ENCODE data around the gene LSP1. TPM values are rescaled to one million over a fixed set of nuclear protein-coding genes. Genes with fewer than 3 reads are reported as not detected.

The LSP1 gene
- total RNA-seq, 1 donor from 2014 or later: 41.9 TPM

DNA sequence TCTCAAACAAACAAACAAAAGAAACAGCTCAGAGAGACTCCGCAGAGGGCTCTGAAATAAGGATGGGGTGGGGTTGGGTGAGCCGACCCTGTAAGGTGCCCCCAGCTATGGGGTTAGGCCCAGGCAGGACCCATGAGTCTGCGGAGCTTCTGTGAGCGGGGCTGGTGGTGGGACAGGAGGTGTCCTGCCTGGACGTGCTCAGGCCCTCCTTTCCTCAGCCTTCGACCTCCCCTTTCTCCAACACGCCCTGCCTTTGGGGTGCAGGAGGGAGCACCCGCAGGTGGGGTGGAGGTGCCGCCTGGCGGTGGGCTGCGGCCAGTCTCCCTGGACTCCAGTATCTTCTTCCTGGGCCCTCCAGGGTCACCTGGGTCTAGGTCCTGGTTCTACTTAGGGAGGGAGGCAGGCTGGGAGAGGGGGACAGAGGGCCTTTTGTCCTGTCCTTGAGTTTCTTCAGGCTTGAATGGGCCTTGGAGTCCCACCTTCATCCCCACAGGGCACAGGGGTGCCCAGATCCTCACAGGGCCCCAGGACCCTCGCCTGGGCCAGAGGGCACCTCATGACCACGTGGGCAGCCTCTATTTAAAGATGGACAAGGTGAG, 26.6 kb downstream of the LSP1 start:
- Histone ChIP-seq H3K27ac (peak overlapping the region; percentile 87 to 91), H3K4me1 (peaks cover 7 to 47% of the 10 kb centered on the region in 2 donors), H3K9me3 (no peaks in the 10 kb centered on the region), H3K27me3 (no peaks in the 10 kb centered on the region), H3K4me3 (no peak overlapping the region), H3K36me3 (peaks cover 5 to 17% of the 10 kb centered on the region in 2 donors)
- TF ChIP-seq, protein P1, sequence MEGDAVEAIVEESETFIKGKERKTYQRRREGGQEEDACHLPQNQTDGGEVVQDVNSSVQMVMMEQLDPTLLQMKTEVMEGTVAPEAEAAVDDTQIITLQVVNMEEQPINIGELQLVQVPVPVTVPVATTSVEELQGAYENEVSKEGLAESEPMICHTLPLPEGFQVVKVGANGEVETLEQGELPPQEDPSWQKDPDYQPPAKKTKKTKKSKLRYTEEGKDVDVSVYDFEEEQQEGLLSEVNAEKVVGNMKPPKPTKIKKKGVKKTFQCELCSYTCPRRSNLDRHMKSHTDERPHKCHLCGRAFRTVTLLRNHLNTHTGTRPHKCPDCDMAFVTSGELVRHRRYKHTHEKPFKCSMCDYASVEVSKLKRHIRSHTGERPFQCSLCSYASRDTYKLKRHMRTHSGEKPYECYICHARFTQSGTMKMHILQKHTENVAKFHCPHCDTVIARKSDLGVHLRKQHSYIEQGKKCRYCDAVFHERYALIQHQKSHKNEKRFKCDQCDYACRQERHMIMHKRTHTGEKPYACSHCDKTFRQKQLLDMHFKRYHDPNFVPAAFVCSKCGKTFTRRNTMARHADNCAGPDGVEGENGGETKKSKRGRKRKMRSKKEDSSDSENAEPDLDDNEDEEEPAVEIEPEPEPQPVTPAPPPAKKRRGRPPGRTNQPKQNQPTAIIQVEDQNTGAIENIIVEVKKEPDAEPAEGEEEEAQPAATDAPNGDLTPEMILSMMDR (IDR thresholded peaks at IDR 0.05): no peak
- DNase-seq (ENCODE audit: low spot score in 2 of 2): no peak
- intact Hi-C loops (cut with DNase I): loop anchor here (5.0 kb wide), 1 partner anchor 127 kb away; the partner anchor contains the start of gene IFITM10

DNA sequence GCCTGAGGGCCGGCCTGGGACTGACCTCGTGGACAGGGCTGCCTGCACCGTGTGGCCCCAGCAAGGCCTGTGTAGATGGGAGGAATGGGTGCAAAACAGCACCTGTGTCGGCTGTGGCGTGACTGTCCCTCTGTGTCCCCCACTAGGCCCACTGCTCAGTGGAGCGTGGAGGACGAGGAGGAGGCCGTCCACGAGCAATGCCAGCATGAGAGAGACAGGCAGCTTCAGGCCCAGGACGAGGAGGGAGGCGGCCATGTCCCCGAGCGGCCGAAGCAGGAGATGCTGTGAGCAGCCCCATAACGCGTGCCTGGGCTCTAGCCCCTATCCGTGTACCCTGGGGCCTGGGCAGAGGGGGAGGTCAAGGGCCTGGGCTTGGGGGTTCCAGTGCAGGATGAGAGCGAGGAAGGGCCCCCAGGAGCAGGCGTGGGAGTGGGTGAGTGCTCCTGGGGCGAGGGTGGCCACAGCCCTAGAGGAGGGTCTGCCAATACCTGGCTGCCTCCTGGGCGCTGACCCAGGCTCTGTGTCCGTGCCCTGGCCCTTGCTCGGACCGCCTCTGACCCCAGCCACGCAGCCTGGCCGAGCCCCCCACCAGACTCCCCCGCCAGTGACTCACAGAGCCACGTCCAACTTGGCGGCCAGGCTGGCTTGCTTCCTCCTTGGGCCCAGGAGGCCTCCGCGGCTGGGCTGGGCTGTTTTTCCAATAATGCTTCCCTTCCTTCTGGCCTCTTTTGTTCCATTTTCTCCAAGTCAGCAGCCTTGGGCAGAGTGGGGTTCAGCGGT, 27.2 kb downstream of the LSP1 start:
- peak overlapping the region; percentile 87 to 91 for H3K27ac ChIP-seq
- TF ChIP-seq, protein P1 (IDR thresholded peaks at IDR 0.05): no peak

DNA sequence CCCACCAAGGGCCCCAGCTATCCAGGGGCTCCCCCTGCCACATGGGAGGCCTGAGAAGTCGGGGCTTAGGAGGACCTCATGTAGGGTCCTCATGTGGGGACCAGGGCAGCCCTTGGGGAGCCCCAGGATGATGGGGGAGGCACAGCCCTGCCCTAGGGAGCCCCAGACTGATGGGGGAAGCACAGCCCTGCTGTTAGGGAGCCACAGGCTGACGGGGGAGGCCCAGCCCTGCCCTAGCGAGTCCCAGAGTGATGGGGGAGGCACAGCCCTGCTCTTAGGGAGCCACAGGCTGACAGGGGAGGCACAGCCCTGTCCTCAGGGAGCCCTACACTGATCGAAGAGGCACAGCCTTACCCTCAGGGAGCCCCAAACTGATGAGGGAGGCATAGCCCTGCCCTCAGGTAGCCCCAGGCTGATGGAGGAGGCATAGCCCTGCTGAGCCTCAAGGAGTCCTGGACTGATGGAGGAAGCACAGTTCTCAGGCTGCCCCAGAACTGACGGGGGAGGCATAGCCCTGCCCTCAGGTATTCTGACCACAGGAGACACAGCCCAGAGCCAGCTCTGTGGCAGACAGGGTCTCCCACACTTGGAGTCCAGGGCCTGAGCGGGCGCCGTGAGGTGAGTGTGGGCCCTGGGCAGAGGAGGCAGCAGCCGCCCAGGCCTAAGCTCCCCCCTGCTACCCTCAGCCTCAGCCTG, 28.0 kb downstream of the LSP1 start:
- peaks cover 17 to 27% of the 10 kb centered on the region in 2 donors for H3K36me3 ChIP-seq
- no peaks in the 10 kb centered on the region for H3K9me3 ChIP-seq
- H3K4me1 ChIP-seq: peaks cover 7 to 42% of the 10 kb centered on the region in 2 donors
- H3K27ac ChIP-seq: peak overlapping the region; percentile 87 to 91
- TF ChIP-seq, protein P1 (IDR thresholded peaks at IDR 0.05): no peak
- H3K4me3 ChIP-seq: no peak overlapping the region
- H3K27me3 ChIP-seq: no peaks in the 10 kb centered on the region
- intact Hi-C loops (cut with DNase I): loop anchor here (5.0 kb wide), 3 partner anchors 36 to 271 kb away; partner anchors contain the start of genes SYT8 and TNNT3
- no peak for DNase-seq (ENCODE audit: low spot score in 2 of 2)

More for the DNA sequence above, 27.2 kb downstream of the LSP1 start:
- Histone ChIP-seq H3K36me3 (peaks cover 9 to 20% of the 10 kb centered on the region in 2 donors), H3K4me3 (no peak overlapping the region), H3K4me1 (peaks cover 7 to 44% of the 10 kb centered on the region in 2 donors), H3K27me3 (no peaks in the 10 kb centered on the region), H3K9me3 (no peaks in the 10 kb centered on the region)
- peak in 1 of 2 donors; percentile 87 for DNase-seq (ENCODE audit: low spot score in 2 of 2)
- intact Hi-C loops (cut with DNase I): loop anchor here (5.0 kb wide), 4 partner anchors 37 to 272 kb away; partner anchors contain the start of genes IFITM10, SYT8 and TNNT3

DNA sequence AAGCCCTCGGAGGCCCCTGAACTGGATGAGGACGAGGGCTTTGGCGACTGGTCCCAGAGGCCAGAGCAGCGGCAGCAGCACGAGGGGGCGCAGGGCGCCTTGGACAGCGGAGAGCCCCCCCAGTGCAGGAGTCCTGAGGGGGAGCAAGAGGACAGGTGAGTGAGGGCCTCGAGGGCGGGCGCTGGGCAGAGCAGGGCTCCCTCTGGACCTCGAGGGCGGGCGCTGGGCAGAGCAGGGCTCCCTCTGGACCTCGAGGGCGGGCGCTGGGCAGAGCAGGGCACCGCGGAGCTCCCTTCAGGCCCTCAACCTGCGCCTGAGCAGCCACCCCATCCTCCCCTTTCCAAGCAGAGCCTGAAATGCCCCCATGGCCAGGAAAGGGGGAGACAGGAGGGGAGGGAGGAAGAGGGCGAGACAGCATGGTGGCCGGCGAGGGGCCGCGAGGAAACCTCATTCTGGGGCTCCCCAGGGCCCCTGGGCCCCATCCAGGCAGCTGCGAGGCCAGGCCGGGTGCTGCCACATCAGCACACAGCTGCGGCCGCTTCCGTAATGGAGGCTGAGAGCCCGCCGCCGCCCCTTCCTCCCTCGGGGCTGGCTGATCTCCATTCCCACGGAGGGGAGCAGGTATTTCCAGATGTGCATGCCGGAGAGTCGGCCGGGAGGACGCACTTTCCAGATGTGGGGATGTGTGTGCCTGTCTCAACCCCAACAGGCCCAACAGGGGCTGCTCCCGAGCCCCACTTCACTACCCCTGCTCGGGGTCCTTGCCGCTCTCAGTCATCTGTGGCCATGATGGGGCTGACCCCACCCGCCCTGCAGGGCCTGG, 28.8 kb downstream of the LSP1 start:
- no peak for DNase-seq (ENCODE audit: low spot score in 2 of 2)
- intact Hi-C loops (cut with DNase I): loop anchor here (5.0 kb wide), 3 partner anchors 36 to 271 kb away; partner anchors contain the start of genes SYT8 and TNNT3
- Histone ChIP-seq H3K36me3 (peaks cover 20 to 29% of the 10 kb centered on the region in 2 donors), H3K4me1 (peaks cover 7 to 35% of the 10 kb centered on the region in 2 donors), H3K27me3 (no peaks in the 10 kb centered on the region), H3K27ac (peak overlapping the region; percentile 87 to 91), H3K4me3 (no peak overlapping the region), H3K9me3 (no peaks in the 10 kb centered on the region)
- TF ChIP-seq, protein P1 (IDR thresholded peaks at IDR 0.05): no peak
